ENCODE results near the gene POU2F3. TPM values are rescaled to one million over a fixed set of nuclear protein-coding genes. Genes with fewer than 3 reads are reported as not detected.

POU2F3 gene
- polyA plus RNA-seq, 3 donors from 2014 or later: not detected

DNA sequence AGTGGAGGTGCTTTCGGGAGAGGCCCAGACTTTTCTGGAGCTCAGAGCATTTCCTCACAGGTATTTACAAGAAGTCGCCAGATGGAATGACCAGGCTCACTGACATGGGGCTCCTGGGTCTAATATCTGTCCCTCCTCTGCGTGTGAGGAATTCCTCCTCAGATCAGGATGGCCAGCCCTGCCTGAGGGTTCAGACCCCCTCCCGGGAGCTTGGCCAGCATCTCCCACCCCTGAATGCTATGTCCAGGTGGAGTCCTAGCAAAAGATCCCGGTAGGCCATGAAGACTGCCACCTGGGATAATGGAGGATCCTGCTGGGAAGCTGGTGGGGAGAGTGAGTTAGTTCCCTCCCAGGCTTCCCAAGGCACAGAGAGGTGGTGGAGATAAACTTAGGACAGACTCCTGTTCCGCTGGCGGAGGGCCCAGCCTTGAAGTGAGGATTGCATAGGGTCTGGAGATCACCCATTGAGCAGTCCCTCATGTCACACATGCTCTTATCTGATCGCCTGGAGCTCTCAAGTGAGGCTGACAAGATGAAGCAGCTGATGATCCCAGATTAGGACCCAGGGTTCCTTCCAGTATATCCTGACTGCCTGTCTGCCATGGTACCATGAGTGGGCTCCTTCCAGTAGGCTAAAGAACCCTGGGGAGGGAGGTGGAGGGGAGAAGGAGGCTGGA lies 23.4 kb upstream of the POU2F3 start:
- Mint-ChIP-seq H3K9me3 (peaks cover 0 to 1% (median 0%) of the 10 kb centered on the region in 6 donors), H3K4me3 (no peak overlapping the region), H3K27me3 (ENCODE audit: low read depth in 3 of 3) (peaks cover 1 to 2% (median 1%) of the 10 kb centered on the region in 3 donors), H3K4me1 (peaks cover 4 to 5% of the 10 kb centered on the region in 2 donors), H3K27ac (no peak overlapping the region), H3K36me3 (no peaks in the 10 kb centered on the region)
- no peak for DNase-seq

DNA sequence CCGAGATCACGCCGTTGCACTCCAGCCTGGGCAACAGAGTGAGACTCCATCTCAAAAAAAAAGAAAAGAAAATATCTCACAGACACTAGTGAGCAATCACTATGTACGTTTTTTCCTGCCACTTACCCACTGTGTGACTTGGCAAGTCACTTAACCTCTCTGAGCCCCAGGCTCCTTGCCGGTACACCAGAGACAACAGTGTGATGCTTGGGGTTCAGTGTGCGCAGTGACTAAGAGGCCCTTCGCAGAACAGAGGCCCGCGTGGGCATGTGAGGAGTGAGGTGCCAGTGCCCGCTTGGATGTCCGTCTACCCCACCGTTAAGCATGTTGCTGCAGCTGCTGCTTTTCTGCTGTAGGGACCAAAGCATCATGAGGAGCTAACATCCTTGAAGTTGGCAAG lies 22.4 kb upstream of the POU2F3 start:
- no peak for DNase-seq
- Mint-ChIP-seq H3K4me3 (no peak overlapping the region), H3K27me3 (ENCODE audit: low read depth in 3 of 3) (no peaks in the 10 kb centered on the region), H3K36me3 (no peaks in the 10 kb centered on the region), H3K4me1 (no peaks in the 10 kb centered on the region), H3K9me3 (no peaks in the 10 kb centered on the region), H3K27ac (no peak overlapping the region)

DNA sequence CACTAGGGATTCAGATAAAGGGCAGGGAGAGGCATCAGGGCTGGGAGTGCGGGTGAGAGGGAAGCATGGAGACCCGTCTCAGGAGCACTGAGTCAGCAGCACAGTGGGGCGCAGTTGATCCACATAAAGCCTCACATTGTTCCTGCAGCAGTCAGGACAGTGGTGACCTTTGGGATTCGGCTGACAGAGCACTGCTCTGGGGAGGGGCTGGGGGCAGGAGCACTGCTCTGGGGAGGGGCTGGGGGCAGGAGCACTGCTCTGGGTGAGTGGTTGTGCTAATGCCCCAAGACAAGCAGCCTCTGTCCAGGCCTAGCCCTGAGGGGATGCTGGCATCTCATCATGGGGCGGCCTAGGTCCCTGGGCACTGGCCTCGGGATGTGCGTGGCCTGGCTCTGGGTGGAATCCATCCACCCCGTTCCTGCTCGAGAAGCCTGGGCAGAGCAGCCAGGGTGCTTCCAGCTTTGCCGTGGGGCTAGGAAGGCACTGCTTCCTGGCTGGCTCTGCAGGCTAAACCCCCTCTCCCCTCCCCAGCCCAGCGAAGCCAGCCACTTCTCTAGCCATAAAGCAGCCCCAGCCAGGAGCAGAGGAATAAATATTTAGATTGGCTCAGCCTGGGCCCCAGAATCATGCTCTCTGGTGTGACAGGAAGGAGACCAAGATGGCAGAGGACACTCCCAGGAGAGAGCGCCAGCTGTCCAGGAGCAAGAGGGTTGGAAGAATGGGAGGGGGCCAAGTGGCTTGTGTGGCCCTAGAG lies 21.8 kb upstream of the POU2F3 start:
- Mint-ChIP-seq H3K4me1 (no peaks in the 10 kb centered on the region), H3K9me3 (no peaks in the 10 kb centered on the region), H3K36me3 (no peaks in the 10 kb centered on the region), H3K4me3 (no peak overlapping the region), H3K27me3 (ENCODE audit: low read depth in 3 of 3) (no peaks in the 10 kb centered on the region), H3K27ac (no peak overlapping the region)
- no peak for DNase-seq

DNA sequence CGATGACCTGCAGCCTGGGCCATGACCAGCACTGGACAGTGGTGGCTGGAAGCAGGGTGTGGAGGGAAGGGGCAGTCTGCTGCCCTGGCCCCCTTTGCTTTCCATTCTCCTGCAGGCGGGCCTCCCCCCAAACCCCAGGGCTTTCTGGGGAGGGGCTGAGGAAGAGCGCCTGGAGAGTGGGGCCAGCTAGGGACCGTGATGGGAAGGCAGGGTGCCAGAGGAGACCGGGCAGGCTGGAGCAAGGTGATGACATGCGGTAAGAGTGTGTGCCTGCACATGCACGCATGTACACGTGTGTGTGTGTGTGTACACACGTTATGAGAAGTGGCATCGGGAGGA lies 21.3 kb upstream of the POU2F3 start:
- no peaks in the 10 kb centered on the region for H3K27me3 Mint-ChIP-seq (ENCODE audit: low read depth in 3 of 3)
- no peak overlapping the region for H3K27ac Mint-ChIP-seq
- no peaks in the 10 kb centered on the region for H3K9me3 Mint-ChIP-seq
- no peak overlapping the region for H3K4me3 Mint-ChIP-seq
- H3K4me1 Mint-ChIP-seq: no peaks in the 10 kb centered on the region
- DNase-seq: no peak
- no peaks in the 10 kb centered on the region for H3K36me3 Mint-ChIP-seq

DNA sequence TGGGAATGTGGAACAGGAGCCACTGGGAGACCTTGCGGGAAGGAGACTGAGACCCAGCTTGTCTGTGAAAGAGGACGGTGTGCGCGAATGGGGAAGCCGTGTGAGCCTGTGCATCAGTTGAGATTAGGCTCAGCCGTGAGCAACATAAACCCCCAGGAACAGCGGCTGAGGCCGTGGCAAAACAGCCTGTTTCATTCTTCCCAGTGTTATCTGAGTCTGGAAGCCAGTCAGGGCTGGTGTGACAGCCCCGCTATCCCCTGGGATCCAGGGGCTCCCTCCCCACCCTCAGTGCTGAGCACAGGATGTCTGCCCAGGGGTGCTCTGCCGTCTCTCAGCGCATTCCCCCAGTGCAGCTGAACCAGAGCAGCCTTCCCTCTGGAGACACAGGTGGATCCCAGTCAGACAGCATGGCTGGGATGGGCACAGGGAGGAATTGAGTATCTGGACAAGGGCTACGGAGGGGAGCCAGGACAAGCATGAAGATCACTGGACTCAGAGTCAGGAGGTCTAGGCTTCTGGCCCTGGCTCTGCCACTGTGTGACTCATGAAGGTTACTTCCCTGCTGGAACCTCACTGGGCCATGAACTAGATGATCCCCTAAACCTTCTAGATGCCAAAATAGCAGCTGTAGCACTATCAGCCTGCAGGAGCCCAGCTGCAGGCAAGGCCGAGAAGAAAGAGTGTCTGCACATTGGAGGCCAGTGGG lies 20.6 kb upstream of the POU2F3 start:
- Mint-ChIP-seq H3K4me3 (no peak overlapping the region), H3K4me1 (no peaks in the 10 kb centered on the region), H3K27ac (no peak overlapping the region), H3K36me3 (no peaks in the 10 kb centered on the region), H3K27me3 (ENCODE audit: low read depth in 3 of 3) (no peaks in the 10 kb centered on the region), H3K9me3 (no peaks in the 10 kb centered on the region)
- DNase-seq: no peak

DNA sequence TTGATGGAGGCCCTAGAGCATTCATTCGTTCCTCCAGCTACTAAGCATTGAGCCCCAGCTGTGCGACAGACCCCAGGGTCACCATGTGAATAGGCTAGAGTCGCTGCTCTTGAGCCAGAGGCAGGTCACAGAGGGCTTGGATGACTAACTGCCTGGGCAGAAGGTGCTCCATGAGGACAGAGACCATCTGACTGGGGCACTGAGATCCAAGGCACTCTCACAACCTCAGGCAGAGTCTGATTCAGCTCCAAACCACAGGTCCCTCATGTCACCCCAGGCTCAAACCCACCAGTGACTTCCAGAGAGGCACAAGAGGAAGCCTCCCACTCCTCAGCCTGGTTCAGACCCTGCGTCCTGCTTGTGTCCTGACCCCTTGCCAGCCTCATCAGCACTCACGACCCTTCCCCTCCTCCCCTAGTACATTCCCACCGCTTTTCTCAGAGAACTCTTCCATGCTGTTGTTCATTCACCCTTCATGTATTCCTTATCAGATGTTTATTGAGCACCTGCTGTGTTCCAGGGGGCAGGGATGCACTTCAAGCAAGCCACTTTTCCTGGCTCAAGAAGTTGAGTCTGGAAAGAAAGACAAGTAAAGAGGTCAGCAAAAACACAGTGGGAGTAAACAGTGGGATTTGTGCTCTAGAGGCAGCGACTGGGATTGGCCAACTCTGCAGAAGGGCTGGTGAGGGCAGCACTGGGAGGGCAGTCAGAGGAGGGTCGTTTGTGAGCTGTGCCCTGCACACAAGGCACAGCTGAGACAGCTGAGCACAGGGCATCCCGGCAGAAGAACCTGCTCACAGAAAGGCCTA lies 19.8 kb upstream of the POU2F3 start:
- peaks cover 0 to 2% (median 0%) of the 10 kb centered on the region in 3 donors for H3K27me3 Mint-ChIP-seq (ENCODE audit: low read depth in 3 of 3)
- H3K36me3 Mint-ChIP-seq: no peaks in the 10 kb centered on the region
- H3K4me3 Mint-ChIP-seq: no peak overlapping the region
- no peak for DNase-seq
- peaks cover 0 to 3% of the 10 kb centered on the region in 2 donors for H3K4me1 Mint-ChIP-seq
- peak overlapping the region in 1 of 6 donors; percentile 68 for H3K27ac Mint-ChIP-seq
- H3K9me3 Mint-ChIP-seq: no peaks in the 10 kb centered on the region

DNA sequence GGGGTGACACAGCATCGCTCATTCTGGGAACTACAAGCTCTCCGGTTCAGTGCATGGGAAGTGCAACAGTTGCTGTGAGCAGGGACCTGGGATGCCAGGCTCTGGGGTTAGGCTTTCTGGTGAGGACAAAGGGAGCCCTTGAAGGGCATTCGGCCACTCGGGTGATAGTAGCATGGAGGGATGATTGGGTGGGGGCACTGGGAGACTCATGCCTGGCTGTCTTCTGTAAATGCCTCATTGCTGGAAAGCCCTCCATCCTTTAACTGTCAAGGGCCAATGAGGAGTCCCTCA lies 19.2 kb upstream of the POU2F3 start:
- H3K9me3 Mint-ChIP-seq: no peaks in the 10 kb centered on the region
- peaks cover 0 to 5% of the 10 kb centered on the region in 2 donors for H3K4me1 Mint-ChIP-seq
- no peak overlapping the region for H3K4me3 Mint-ChIP-seq
- DNase-seq: no peak
- no peak overlapping the region for H3K27ac Mint-ChIP-seq
- H3K36me3 Mint-ChIP-seq: no peaks in the 10 kb centered on the region
- peaks cover 0 to 2% (median 0%) of the 10 kb centered on the region in 3 donors for H3K27me3 Mint-ChIP-seq (ENCODE audit: low read depth in 3 of 3)

DNA sequence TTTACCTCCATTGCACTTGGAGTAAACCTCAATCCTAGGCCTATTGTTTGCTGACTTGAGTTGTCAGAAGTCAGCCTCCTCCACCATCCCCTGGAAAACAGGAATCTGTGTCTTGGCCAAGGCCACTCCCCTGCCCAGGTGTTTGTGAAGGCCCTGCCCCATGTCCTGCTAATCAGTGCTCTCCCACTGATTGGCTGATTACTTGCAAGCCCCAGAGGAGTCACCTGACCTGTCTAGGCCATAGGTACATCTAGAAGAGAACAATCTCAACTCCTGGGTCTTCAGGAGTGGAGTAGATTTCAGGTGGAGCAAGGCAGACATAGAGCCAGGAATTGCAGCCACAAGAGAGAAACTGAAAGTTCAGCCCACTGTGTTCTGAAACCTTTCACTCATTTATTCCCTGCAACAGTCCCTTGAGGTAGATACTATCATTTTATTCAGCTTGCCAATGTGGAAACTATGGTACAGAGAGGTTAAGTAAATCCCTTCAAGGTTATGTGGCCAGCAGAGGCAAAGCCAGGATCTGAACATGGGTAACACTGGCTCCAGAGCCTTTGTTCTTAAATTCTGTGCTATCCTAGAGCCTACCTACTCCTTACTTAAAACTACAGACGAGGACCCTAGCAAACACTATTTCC lies 18.7 kb upstream of the POU2F3 start:
- Mint-ChIP-seq H3K27me3 (ENCODE audit: low read depth in 3 of 3) (peaks cover 0 to 4% (median 0%) of the 10 kb centered on the region in 3 donors), H3K4me3 (no peak overlapping the region), H3K27ac (no peak overlapping the region), H3K36me3 (no peaks in the 10 kb centered on the region), H3K4me1 (peaks cover 0 to 5% of the 10 kb centered on the region in 2 donors), H3K9me3 (no peaks in the 10 kb centered on the region)
- no peak for DNase-seq

DNA sequence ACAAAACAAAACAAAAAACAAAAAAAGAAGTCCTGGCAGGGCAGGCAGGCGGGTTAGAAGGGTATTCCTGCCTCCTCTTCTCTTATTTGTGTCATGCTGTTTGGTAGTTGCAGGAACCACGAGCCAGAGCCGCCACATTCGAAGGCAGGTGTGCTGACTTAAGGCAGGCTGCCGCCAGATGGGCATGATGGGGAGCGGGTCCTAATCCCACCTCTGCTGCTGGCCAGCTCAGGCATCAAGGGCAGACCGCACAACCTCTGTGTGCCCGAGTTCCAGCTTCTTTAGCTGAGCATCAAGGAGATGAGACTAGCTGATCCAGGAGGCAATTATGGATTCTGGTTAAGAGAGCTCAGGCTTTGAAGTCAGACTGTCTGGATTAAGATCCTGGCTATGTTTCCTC lies 17.0 kb upstream of the POU2F3 start:
- Mint-ChIP-seq H3K36me3 (no peaks in the 10 kb centered on the region), H3K27ac (no peak overlapping the region), H3K4me3 (no peak overlapping the region), H3K27me3 (ENCODE audit: low read depth in 3 of 3) (peaks cover 0 to 7% (median 0%) of the 10 kb centered on the region in 3 donors), H3K4me1 (peaks cover 0 to 5% of the 10 kb centered on the region in 2 donors), H3K9me3 (no peaks in the 10 kb centered on the region)
- DNase-seq: no peak

DNA sequence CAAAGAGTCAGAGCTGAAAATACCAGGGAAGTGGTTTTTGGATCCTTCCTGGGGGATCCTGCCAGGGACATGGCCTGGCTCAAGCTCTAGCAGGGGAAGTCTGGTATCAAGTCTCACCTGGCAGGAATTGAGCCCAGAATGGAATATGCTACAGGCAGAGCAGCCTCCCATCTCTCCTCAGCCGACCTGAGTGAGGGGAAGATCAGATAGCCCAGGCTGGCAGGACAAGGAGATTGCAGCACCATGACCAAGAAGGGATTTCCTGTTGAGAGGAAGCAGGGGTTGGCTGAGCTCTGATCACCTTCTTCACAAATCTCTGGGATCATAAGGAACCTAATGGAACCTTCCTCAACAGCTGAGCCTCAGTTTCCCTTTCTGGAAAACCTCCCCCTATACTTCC lies 16.1 kb upstream of the POU2F3 start:
- Mint-ChIP-seq H3K36me3 (no peaks in the 10 kb centered on the region), H3K4me3 (no peak overlapping the region), H3K9me3 (no peaks in the 10 kb centered on the region), H3K4me1 (peaks cover 0 to 5% of the 10 kb centered on the region in 2 donors), H3K27me3 (ENCODE audit: low read depth in 3 of 3) (peaks cover 0 to 7% (median 0%) of the 10 kb centered on the region in 3 donors), H3K27ac (no peak overlapping the region)
- no peak for DNase-seq

DNA sequence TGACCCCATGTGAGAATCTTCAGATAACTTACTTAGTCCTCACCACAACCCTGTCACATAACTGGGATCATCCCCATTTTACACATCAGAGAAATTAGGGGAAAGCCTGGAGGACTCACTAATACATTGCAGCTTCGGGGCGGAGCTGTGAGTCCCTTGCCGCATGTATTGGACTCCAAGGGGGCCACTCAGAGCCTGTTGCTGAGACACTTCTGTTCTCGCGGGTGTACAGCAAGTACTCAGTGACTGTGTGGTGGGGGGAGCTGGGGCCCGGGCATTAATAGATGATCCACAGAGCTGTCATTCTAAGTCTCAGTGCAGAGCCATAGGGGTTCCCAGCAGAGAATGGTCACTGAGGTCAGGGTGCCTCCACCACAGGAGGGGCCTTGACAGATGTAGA lies 15.6 kb upstream of the POU2F3 start:
- H3K27ac Mint-ChIP-seq: peak overlapping the region in 1 of 6 donors; percentile 52
- peaks cover 0 to 7% (median 0%) of the 10 kb centered on the region in 3 donors for H3K27me3 Mint-ChIP-seq (ENCODE audit: low read depth in 3 of 3)

DNA sequence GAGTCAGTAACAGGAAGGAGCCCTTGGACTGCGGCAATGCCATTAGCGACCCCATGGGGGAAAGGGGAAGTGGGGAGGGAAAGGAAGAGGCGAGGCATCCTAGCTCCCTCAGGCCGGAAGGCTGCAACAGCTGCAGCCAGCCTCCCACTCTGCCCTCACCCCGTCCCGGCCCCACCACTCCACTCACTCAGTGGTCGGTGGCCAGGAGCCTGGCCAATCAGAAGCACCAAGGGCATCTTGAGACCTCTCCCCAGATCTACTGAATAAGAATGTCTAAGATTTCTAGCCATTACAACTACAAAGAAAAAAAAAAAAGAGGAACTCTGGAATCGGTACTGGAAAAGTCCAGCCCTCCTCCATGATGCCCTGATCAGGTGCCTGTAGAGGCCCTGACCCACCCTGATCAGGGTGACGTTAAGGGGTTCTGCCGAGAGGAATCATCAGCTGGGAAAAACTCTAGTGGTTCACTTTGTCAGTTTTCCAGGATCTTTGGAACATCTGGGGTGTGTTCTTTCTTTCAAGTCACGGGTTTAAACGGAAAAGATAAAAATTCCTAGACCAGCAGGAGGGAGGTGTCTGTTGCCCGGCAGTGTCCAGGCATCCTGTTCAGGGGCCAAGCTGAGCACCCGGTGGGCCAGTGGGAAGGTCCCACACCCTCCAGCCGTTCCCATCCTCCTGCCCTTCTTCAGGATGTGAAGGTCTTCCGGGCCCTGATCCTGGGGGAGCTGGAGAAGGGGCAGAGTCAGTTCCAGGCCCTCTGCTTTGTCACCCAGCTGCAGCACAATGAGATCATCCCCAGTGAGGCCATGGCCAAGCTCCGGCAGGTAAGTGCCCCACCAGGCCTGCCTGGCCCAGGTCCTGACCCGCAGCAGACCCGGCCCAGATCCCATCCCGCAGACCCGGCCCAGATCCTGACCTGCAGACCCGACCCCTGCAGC lies 14.7 kb upstream of the POU2F3 start:
- H3K27ac Mint-ChIP-seq: no peak overlapping the region
- H3K36me3 Mint-ChIP-seq: no peaks in the 10 kb centered on the region

More for the DNA sequence above, 15.6 kb upstream of the POU2F3 start:
- peaks cover 0 to 5% of the 10 kb centered on the region in 2 donors for H3K4me1 Mint-ChIP-seq
- no peak for DNase-seq
- no peak overlapping the region for H3K4me3 Mint-ChIP-seq
- no peaks in the 10 kb centered on the region for H3K36me3 Mint-ChIP-seq
- no peaks in the 10 kb centered on the region for H3K9me3 Mint-ChIP-seq

More for the DNA sequence above, 14.7 kb upstream of the POU2F3 start:
- peaks cover 0 to 7% (median 0%) of the 10 kb centered on the region in 3 donors for H3K27me3 Mint-ChIP-seq (ENCODE audit: low read depth in 3 of 3)
- H3K4me1 Mint-ChIP-seq: peaks cover 0 to 5% of the 10 kb centered on the region in 2 donors
- no peak for DNase-seq
- H3K4me3 Mint-ChIP-seq: no peak overlapping the region
- no peaks in the 10 kb centered on the region for H3K9me3 Mint-ChIP-seq
